Iris pigment epithelial cell (primary cell): ENCODE results near the gene ZNF680.
A peak's percentile ranks its signal among the peaks of the same experiment; 100 is the strongest.
"Not testable (repeated sequence)": the region's sequence is repeated elsewhere in the genome, so short reads cannot be mapped to it uniquely, and the experiment has no call there.

Experiments
- DNase-seq: peaks from one replicate; pipeline ENCODE4 v3.0.0-alpha.2; 2011; ENCODE audit warnings: low read depth

Gene ZNF680

DNA sequence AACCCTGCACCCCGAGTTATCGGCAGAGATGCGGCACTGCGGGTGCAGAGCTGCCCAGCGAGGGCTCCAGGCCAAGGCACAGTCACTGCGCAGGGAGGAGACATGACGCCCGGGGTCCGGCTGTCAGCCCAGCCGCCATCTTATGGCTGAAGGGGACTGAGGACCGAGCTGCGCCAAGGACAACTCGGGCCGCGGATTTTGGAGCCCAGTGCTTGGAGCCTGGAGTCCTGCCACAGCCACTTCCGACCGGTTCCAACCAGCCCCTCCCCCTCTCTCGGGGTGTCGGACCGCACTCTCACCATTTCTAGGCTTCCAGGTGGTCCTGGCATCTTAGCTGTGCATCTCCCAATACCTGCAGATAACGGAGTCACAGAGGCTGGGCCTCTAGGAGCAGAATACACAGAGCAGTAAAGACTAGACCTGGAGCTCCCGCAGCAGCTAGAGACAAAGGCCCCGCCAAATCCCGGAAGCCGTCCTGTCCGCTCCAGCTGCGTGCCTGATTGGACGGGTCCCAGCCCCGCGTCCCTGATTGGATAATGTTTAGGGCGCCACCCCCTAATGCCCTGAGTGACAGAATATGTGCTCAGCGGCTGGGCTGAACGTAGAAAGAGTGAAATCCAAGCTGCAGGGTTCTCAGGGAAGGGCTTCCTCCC, at the start of gene ZNF680:
Gene ZNF680, minus strand, starts transcription at position 446 of the 653 bp plus-strand sequence. Its CDS starts 117 bp downstream, at position 329.
- peak; percentile 97 for DNase-seq

DNA sequence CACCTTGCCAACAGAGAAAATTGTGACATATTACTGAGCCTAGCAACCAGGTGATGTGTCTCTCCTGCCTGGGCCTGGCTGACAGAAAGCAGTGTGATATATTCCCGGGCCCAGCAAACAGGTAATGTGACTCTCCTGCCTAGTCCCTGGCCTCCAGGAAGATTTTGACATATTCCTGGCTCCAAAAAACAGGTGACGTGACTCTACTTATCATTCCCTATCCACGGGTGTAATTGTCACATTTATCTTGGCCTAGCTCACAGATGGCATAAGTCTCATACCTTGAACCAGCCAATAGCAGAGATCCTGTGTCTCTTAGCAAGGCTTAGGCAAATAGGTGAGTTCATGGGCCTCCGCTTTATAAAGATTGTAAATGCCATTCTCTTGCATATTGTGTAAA, 49.6 kb upstream of the ZNF680 start:
- DNase-seq: no peak

DNA sequence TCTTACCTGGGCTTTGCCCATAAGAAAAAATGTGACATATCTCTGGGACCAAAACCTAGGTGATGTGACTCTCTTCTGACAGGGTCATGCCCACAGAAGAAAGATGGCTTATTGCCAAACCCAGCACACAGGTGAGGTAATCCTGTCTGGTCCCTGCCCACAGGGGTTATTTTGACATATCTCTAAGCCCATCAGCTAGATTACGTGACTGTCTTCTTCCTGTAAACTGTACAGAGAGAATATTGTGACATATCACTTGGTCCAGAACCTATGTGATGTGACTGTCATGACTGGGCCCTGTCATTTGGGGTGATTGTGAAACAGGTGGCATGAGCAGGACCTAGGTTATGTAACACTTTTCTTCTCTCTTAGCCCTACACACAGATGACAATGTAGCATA, 48.8 kb upstream of the ZNF680 start:
- DNase-seq: no peak

DNA sequence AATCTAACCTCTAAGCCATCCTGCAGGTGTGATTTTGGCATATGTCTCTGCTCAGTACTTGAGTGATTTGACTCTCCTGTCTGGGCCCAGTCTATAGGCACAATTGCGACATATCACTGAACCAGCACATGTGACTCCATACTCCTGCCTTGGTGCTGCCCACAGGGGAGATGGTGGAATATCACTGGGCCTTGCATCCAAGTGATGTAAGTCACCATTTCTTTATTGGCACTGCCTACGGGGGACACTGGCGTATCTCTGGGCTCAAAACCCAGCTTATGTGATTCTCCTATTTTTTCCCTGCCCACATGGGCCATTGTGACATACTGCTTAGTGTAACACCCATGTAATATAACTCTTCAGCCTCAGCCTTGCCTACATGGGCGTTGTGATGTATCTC, 48.1 kb upstream of the ZNF680 start:
- DNase-seq: no peak

DNA sequence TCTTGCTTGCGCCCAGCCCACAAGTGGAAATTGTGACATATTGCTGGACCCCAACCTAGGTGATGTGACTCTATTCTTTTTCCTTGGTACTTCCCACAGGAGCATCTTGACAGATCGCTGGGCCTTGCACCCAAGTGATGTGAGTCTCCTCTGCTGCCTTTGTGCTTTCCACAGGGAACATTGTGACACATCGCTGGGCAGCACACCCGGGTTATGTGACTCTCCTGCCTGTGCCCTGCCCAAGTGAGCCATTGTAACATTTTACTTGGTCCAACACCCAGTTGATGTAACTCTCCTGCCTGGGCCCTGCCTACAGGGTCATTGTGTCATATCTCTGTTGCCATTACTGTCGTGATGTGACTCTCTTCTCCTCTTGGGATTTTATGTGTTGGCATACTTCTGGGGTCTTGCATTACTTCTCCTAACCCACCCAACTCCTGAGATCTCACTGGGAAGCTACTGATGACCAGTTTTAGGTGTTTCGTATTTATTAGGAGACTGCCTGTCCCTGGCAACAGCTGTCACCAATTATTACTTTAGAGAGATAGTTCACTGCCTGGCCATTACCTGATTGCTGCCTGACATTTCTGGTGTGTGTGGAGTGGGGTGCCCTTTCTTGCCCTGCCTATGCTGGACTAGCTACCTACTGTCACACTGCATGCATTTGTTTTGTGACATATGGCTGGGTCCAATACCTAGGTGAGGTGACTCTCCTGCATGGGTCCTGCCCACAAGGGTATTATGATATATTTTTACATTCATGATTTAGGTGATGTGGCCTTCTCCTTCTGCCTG, 45.4 kb upstream of the ZNF680 start:
- no peak for DNase-seq

DNA sequence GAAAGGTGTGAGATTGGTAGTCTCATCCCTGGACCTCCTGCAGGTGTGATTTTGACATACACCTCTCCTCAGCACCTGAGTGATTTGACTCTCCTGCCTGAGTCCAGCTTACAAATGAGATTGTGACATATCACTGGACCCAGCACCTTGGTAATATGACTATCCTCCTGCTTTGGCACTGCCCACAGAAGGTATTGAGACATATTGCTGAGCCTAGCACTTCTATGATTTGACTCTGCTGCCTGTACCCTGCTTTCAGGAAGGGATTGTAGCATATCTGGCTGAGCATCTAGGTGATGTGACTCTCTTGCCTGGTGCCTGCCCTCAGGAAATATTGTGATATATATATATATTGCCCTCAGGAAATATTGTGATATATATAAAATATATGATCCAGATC, 43.5 kb upstream of the ZNF680 start:
- no peak for DNase-seq

DNA sequence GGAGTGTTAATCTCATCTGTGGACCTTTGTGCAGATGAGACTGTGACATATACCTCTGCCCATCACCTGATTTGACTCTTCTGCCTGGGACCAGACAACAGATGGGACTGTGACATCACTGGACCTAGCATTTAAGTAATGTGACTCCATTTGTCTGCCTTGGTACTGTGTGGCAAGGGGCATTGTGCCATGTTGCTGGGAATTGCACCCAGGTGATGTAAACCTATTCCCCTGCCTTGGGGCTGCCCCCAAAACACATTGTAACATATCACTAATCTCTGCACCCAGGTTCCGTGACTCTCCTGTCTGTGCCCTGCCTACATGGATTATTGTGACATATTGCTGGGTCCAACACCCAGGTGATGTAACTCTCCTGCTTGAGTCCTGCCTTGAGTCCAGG, 40.4 kb upstream of the ZNF680 start:
- DNase-seq: no peak

DNA sequence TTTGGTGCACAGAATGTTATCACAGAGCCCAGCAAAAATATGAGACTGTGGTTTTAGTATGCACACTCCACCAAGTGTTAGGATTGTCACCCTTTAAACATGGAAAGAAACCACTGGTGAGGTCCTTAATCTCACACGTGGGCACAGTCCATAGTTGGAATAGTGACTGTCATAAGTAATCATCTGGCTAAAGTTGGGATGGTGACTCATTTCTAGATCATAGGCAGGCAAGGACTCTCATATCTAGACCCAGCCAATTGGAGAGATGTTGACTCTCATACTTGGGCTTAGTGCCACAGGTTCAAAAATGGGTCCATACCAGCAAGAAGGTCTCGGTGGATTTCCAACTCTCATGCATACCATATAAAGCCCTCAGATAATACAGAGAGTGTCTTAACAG, 39.6 kb upstream of the ZNF680 start:
- DNase-seq: peak; percentile 78

DNA sequence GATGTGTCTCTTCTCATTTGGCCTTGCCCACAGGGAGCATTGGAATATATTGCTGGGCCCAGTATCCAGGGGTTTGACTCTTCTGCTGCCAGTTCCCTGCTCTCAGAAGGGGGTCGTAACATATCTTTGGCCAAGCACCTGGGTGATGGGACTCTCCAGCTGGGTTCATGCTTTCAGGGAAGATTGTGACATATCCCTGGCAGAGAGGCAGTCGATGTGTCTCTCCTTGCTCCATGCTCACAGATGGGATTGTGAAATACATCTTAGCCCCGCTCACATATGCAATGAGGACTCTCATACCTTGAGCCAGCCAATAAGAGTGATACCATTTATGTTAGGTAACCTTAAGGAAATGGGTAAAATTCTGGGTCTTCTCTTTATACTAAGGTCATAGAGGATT, 39.2 kb upstream of the ZNF680 start:
- DNase-seq: peak; percentile 70

DNA sequence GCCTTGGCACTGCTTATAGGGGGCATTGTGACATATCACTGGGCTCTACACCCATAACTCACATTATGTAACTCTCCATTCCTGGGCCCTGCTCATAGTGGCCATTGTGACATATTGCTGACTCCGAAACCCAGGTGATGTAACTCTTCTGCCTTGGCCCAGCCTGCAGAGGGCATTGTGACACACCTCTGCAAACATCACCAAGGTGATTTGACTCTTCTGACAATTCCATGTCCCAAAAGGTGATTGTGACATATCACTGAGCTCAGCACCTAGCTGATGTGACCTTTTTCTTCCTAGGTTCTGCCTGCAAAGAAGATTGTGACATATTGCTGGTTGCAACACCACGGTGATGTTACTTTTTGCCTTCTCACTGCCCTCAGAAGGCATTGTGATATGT, 36.5 kb upstream of the ZNF680 start:
- DNase-seq: no peak

DNA sequence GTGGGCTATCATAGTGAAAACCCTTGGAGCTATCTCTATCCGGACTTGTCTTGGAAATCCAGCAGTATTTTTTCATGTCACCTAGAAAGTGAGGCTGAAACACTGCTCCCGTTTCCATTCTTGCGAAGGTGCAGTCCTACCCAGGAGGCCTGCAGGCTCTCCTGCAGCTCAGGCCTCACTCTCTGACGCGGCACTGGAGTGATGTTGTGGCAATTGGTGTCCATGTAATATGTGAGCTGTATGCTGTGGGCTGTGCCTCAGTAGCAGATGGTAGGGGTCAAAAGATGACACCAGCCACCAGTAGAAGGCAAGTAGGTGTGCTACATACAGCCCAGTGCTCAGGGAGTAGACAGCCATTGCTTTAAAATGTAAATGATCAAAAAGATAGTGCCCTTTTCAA, 28.1 kb upstream of the ZNF680 start:
- DNase-seq: no peak

DNA sequence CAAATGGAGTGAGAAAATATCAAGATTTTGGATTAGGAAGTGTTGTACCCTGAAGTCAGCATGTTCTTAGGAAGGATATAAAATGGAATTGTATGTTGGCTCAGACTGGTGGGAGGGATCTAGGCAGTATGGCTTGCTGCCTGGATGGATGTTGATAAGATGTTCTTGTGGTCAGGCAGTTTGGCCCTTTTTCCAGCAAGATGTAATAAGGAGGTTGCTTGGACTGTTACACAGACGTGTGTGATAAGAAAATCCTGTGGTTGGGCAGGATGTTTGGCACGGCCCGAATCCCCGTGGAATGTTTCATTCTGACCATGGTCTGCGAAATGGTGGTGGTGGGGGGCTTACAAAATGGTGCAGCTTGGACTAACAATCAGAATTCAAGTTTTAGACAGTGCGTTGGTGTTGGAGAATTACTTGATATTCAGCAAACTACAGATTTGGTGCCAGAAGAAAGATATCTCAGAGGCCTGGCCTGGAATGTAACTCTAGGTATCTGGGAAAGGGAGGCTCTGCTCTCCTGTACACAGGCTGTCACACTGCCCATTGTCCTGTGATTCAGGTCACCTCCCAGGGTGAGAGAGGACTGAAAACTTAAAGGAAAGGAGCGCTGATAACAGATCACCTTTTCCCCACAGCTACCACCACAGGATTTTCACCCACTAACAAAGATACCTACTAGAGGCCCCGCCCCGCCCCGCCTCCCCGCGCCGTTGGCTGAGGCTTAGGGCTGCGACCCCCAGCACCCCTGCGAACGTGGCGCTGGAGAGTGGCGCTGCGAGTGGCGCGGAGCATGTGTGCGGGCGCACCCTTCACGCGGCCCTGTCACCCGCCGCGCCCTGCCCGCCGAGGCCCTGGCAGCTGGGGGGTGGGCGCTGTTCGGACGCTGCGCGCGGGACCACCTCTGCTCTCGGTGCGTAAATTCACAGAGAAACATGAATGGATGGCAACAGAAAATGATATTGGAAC, 19.3 kb upstream of the ZNF680 start:
- peak; percentile 90 for DNase-seq

DNA sequence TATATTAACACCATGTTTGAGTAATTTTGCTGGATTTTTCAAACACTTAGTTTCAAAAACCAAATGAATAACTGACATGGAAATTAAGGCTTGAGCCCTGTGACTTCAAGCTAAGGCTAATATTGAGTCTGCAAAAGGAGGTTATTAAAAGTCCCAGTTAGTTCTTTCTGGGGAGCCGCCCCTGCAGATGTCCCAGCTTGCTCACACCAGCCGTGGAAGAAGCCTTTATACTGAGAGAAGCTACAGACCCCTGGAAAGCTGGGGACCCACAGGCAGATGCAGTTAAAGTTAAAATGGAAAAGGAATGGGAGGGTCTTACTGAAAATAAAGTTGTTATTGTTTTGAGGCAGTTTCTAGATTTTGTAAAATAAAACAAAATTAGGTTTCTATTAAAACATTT, 18.5 kb upstream of the ZNF680 start:
- no peak for DNase-seq

DNA sequence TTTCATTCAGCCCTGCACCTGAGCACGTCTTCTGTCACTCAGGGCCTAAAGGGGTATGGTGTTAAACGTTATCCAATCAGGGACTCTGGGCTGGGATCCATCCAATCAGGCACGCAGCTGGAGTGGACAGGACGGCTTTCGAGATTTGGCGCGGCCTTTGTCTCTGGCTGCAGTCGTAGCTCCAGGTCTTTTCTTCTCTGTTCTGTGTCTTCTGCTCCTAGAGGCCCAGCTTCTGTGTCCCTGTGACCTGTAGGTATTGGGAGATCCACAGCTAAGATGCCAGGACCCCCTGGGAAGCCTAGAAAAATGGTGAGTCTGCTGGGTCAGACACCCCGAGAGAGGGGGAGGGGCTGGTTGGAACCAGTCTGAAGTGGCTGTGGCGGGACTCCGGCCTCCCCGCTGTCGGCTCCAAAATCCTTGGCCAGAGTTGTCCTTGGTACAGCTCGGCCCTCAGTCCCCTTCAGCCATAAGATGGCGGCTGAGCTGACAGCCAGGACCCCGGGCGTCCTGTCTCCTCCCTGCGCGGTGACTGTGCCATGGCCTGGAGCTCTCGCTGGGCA, 11.7 kb upstream of the ZNF680 start:
- DNase-seq: peak; percentile 78

DNA sequence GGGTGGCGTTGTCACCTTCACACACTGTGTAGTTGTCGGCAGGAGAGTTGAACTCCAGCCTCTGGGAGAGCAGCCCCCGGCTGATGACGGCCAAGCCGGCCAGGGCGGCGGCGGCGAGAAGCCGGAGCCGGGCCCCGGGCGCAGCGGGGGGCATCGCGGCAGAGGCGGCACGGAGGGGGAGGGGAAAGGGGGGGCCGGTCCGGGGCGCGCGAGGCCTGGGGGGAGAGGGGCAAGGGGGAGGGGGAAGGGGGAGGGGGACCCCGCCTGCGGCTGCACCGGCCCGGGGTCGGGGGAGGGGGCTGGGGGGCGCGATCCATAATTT, 7.4 kb upstream of the ZNF680 start:
- not testable (repeated sequence) for DNase-seq

DNA sequence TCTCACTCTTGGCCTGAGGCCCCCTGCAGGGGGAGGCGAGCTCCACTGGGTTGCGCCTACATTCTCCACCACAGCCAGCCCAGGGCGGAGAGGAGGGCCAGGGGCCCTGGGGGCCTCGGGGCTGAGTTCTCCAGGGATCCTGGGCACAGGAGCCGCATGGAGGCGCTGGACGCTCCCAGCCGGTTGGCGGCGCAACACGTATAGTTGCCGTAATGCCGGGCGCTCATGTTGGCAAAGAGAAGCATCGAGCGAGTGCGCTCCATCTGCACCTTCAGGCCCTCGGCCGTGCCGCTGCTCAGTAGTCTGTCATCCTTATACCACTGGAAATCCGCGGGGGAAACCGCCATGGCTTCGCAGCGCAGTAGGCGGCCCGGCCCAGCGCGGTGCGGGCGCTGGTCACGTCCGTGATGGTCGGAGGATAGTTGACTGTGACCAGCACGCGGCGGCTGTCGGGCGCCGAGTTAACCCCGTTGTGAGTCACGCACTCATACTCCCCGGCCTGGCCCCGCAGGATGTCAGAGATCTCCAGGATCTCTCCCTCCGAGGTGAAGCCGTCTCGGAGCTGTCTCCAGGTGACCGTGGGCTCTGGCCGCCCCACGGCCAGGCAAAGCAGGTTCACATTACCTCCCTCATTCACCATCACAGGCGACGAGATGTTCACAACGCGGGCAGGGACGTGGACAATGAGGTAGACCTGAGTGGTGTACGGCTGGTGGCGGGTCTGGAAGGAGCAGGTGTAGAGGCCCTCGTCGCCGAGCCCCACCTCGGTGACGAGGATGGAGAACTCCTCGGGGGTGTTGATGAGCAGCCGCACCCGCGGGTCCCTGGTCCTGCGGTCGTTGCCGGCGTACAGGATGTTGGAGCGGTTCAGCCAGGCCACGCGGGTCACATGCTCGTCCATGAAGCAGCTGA, 6.8 kb upstream of the ZNF680 start:
- DNase-seq: peak; percentile 59

DNA sequence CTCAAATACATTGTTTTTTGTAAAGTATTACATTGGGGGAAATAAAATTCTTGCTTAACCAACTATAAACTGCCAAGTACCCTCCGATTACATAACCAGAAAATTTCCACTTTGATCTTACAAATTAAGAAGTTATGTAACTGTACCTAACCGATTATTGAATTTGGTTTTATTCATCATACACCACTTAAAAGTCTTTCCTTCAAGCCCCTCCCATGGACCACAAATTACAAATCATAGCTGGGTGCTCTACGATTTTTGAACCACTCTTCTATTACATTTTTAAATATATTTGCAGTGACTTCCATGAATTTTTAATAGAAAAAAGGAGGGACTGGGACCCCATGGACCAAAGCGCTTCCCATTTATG, 630 bp downstream of the ZNF680 start:
- no peak for DNase-seq

DNA sequence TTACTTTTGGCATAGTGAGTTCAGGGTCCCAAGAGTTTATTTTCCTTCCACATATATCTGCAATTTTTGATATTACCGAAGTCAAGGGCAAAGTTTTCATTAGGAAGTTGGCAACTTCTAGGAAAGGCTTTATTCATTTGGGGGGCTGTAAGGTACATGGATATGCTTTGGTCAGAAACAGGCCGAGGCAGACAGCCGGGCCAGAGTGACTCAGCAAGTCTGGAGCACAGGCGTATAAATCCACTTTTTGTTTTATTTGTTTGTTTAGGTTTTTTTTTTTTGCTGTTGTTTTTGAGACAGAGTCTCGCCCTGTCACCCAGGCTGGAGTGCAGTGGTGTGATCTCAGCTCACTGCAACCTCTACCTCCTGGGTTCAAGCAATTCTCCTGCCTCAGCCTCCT, 3.7 kb downstream of the ZNF680 start:
- peak; percentile 81 for DNase-seq

DNA sequence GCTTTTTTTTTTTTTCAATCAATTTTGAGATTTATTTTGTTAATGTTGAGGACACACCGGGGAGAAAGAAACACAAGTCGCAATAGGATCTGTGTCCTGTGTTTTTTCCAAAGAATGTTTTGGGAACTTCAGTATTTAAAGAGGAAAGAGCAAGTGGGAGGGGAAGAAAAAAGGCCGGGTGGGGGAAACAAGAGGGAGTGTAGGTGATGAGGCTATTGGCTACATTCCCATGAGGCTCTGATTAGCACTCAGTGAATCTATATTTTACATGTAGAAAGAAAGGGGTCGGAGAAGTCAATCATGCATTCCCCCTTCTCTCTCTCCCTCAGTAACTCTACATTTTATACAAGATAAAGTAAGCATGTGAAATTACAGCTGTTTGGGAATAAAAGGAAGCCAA, 4.1 kb downstream of the ZNF680 start:
- DNase-seq: peak; percentile 40

DNA sequence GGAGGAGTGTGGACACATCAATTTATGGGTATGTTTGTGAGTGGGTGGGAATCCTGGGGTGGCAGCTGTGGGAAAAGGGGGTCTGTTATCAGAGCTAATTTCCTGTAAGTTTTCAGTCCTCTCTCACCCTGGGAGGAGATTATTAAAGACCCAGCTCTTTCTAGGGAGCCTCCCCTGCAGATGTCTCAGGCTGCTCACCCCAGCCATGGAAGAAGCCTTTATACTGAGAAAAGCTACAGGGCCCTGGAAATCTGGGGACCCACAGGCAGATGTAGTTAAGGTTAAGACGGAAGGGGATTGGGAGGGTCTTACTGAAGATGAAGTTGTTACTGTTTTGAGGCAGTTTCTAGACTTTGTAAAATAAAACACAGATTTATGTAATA, 4.6 kb downstream of the ZNF680 start:
- no peak for DNase-seq

DNA sequence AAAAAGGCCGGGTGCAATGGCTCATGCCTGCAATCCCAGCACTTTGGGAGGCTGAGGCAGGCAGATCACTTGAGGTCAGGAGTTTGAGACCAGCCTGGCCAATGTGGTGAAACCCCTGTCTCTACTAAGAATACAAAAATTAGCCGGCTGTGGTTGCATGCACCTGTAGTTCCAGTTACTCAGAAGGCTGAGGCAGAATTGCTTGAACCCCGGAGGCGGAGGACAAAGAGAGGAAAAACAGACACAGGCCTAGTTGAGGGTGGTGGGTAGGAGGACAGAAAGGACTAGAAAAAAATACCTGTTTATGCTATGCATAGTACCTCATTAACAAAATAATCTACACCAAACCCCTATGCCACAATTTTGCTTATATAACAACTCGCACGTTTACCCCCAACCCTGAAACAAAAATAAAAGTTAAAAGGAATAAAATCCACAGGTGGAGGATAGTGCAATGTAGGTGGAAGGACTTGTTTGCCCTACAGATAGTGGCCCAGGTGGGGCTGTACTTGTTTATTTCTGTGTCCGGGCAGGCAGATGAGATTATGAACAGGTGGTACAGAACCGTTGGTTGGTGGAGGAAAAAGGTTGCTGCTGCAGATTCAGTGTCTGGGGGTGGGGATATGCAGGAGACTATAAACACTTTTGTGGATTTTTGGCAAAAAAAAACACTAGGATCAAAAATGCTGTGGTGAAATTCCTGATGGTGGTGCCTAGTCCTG, 5.1 kb downstream of the ZNF680 start:
- no peak for DNase-seq
